ENCODE measurements around the gene HM13. TPM values are rescaled to one million over a fixed set of nuclear protein-coding genes. Genes with fewer than 3 reads are reported as not detected.
"Not testable (repeated sequence)": the region's sequence is repeated elsewhere in the genome, so short reads cannot be mapped to it uniquely, and the experiment has no call there.

Gene HM13
- total and polyA plus RNA-seq, 8 donors, result 139 to 286 (median 184) TPM

DNA sequence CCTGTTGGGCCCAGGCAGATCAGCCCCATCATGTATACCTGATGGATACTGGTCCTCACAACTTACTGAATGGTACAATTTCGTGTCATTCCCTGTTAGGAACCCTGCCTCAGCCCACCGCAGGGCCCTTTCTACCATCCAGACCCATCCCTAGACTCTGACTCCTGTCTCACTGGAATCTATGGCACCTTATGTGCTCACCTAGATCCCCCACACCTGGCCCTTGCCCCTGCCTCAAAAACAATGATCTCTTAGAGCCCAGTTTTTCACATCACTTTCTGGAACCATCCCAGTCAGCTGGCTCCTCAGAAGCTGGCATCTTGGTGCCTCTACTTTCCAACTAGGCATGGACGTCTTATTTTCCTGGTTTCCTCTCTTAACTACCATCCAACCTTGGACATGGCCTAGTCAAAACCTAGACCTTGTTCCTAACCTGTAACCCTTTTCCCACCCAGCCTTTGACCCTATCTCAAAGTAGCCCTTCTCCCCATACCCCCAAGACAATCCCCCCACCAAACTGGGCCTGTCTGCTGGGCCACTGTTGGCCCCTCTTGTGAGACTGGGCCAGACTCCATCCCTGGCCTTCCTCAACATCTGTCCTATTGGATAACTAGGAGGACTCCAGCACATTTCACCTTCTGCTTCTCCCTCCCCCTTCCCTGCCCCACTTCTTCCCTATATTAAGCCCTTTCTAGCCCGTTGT is 981 bp downstream of the HM13 start:
- peak overlapping the region; percentile 81 to 92 (median 86) for H3K27ac ChIP-seq
- H3K4me3 ChIP-seq, result peak overlapping the region; percentile 91 to 99 (median 96)
- ATAC-seq (no peak), DNase-seq (no peak), FAIRE-seq (no peak)
- H3K4me1 ChIP-seq, result peaks cover 15 to 39% (median 17%) of the 10 kb centered on the region in 3 donors
- no peaks in the 10 kb centered on the region for H3K36me3 ChIP-seq
- intact Hi-C loops (cut with DNase I), result no loop called here
- H3K27me3 ChIP-seq, result no peaks in the 10 kb centered on the region
- TF ChIP-seq, protein P1, sequence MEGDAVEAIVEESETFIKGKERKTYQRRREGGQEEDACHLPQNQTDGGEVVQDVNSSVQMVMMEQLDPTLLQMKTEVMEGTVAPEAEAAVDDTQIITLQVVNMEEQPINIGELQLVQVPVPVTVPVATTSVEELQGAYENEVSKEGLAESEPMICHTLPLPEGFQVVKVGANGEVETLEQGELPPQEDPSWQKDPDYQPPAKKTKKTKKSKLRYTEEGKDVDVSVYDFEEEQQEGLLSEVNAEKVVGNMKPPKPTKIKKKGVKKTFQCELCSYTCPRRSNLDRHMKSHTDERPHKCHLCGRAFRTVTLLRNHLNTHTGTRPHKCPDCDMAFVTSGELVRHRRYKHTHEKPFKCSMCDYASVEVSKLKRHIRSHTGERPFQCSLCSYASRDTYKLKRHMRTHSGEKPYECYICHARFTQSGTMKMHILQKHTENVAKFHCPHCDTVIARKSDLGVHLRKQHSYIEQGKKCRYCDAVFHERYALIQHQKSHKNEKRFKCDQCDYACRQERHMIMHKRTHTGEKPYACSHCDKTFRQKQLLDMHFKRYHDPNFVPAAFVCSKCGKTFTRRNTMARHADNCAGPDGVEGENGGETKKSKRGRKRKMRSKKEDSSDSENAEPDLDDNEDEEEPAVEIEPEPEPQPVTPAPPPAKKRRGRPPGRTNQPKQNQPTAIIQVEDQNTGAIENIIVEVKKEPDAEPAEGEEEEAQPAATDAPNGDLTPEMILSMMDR (IDR thresholded peaks at IDR 0.05), result no peak
- H3K9me3 ChIP-seq, result no peaks in the 10 kb centered on the region
- WGBS, 2 donors, result 3 to 11% methylated on average over 4 of the region's 4 CpGs

DNA sequence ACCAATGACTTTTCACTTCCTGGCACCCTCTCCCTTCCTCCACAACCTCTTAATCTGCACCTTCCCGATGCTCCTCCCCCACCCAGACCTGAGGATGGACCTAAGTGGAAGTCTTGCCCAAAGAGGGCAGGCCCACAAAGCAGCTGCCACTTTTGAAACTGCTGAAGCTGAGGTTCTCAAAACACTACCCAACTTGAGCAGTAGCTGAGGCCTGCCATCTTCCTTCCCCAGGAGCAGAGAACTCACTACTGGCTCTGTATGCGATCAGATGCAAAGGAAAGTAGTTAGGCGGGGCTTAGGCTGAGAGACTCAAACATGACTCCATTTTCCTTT is 1.5 kb downstream of the HM13 start:
- Histone ChIP-seq H3K27ac (peak overlapping the region in 2 of 4 donors; percentile 81 to 92), H3K36me3 (no peaks in the 10 kb centered on the region), H3K9me3 (no peaks in the 10 kb centered on the region), H3K4me3 (peak overlapping the region; percentile 91 to 99 (median 96)), H3K4me1 (peaks cover 16 to 45% (median 17%) of the 10 kb centered on the region in 3 donors), H3K27me3 (no peaks in the 10 kb centered on the region)
- WGBS, 2 donors, result 27 to 36% methylated on average over 3 of the region's 3 CpGs
- intact Hi-C loops (cut with DNase I), result no loop called here
- ATAC-seq (peak in 2 of 4 donors; percentile 3 to 9), FAIRE-seq (no peak), DNase-seq (peak in 3 of 6 donors; percentile 29 to 45 (median 32))
- TF ChIP-seq, protein P1 (IDR thresholded peaks at IDR 0.05), result no peak

GRCh38 chr20:31516166-31516565 is 1.9 kb downstream of the HM13 start:
- Histone ChIP-seq H3K27ac (peak overlapping the region in 1 of 4 donors; percentile 81), H3K27me3 (no peaks in the 10 kb centered on the region), H3K9me3 (no peaks in the 10 kb centered on the region), H3K36me3 (no peaks in the 10 kb centered on the region), H3K4me1 (peaks cover 16 to 49% (median 17%) of the 10 kb centered on the region in 3 donors), H3K4me3 (peak overlapping the region; percentile 91 to 99 (median 96))
- intact Hi-C loops (cut with DNase I), result no loop called here
- no peak for ATAC-seq
- no peak for FAIRE-seq
- no peak for DNase-seq
- 38 to 52% methylated on average over 4 of the region's 4 CpGs for WGBS, 2 donors
- TF ChIP-seq, protein P1 (IDR thresholded peaks at IDR 0.05), result no peak

- Histone ChIP-seq H3K27me3 (no peaks in the 10 kb centered on the region), H3K36me3 (no peaks in the 10 kb centered on the region), H3K27ac (peak overlapping the region in 1 of 4 donors; percentile 27), H3K4me1 (peaks cover 16 to 50% (median 17%) of the 10 kb centered on the region in 3 donors), H3K4me3 (peak overlapping the region in 2 of 4 donors; percentile 98 to 99), H3K9me3 (no peaks in the 10 kb centered on the region)
- ATAC-seq (no peak), FAIRE-seq (no peak), DNase-seq (no peak)
- intact Hi-C loops (cut with DNase I), result no loop called here
- TF ChIP-seq, protein P1 (IDR thresholded peaks at IDR 0.05), result no peak
- 46 to 47% methylated on average over 2 of the region's 2 CpGs for WGBS, 2 donors
These were observed 2.4 kb downstream of the HM13 start for GRCh38 chr20:31516651-31517050.

GRCh38 chr20:31517373-31517772 is 3.1 kb downstream of the HM13 start:
- no peaks in the 10 kb centered on the region for H3K9me3 ChIP-seq
- peak overlapping the region in 1 of 4 donors; percentile 27 for H3K27ac ChIP-seq
- peaks cover 16 to 51% (median 17%) of the 10 kb centered on the region in 3 donors for H3K4me1 ChIP-seq
- no peaks in the 10 kb centered on the region for H3K36me3 ChIP-seq
- H3K4me3 ChIP-seq, result peak overlapping the region in 2 of 4 donors; percentile 98 to 99
- intact Hi-C loops (cut with DNase I), result no loop called here
- H3K27me3 ChIP-seq, result no peaks in the 10 kb centered on the region
- peak; percentile 45 to 75 (median 68) for ATAC-seq
- 33 to 35% methylated on average over 4 of the region's 4 CpGs for WGBS, 2 donors
- FAIRE-seq, result no peak
- DNase-seq, result peak; percentile 63 to 79 (median 74)
- TF ChIP-seq, protein P1 (IDR thresholded peaks at IDR 0.05), result no peak

DNA sequence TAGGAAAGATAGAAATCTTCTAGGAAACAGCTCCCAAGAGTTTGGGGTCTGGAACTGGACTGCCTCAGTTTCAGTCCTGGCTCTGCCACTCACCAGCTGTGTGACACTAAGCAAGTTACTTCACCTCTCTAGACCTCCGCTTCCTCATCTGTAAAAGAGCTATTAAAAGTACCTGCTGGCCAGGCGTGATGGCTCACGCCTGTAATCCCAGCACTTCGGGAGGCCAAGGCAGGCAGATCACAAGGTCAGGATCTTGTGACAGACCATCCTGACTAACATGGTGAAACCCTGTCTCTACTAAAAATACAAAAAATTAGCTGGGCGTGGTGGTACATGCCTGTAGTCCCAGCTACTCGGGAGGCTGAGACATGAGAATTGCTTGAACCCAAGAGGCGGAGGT is 7.0 kb downstream of the HM13 start:
- intact Hi-C loops (cut with DNase I); H3K36me3 ChIP-seq; H3K9me3 ChIP-seq; H3K4me3 ChIP-seq; DNase-seq; FAIRE-seq; H3K27me3 ChIP-seq; H3K27ac ChIP-seq; ATAC-seq: not testable (repeated sequence)
- 74 to 78% methylated on average over 7 of the region's 7 CpGs for WGBS, 2 donors
- H3K4me1 ChIP-seq, result peaks cover 11 to 52% (median 12%) of the 10 kb centered on the region in 3 donors
